Adrenal gland (tissue), 12 donors: Measurements from ENCODE around the gene ABCF2. TPM values are rescaled to one million over a fixed set of nuclear protein-coding genes. Genes with fewer than 3 reads are reported as not detected.

Source experiments
- DNase-seq, 7 donors: peaks; one replicate each; pipeline ENCODE4 v3.0.0-alpha.2; 2019 to 2020
- H3K27ac ChIP-seq, 5 donors: fragments of 200-600 bp; sonication (generic) in 4 of 5; 1 replicate in 3 of 5; 2 replicates in 2 of 5; pipeline versions ENCODE4 v1.5.1 to v1.8.0; 2016 to 2020; ENCODE audit warnings: mild to moderate bottlenecking in 1 of 5
- H3K27me3 ChIP-seq: fragments of 200-600 bp; 2 replicates; pipeline ENCODE4 v1.8.0; 2021
- H3K36me3 ChIP-seq, 2 donors: fragments of 200-600 bp; replicated peaks in 1 of 2; 1 replicate in 1 of 2; 2 replicates in 1 of 2; pipeline versions ENCODE4 v1.5.1 to v1.8.0; 2018 to 2022
- H3K4me1 ChIP-seq, 2 donors: fragments of 200-600 bp; replicated peaks in 1 of 2; 1 replicate in 1 of 2; 2 replicates in 1 of 2; pipeline versions ENCODE4 v1.5.1 to v1.8.0; 2018 to 2021
- H3K4me3 ChIP-seq, 4 donors: fragments of 200-600 bp; sonication (generic) in 3 of 4; one replicate each; pipeline ENCODE4 v1.5.1; 2016 to 2018
- H3K9me3 ChIP-seq, 3 donors: fragments of 200-600 bp; sonication (generic) in 1 of 3; replicated peaks in 1 of 3; 1 replicate in 2 of 3; 2 replicates in 1 of 3; pipeline versions ENCODE4 v1.5.1 to v1.8.0; 2016 to 2021
- CTCF ChIP-seq, 6 experiments: fragments of 450-650 bp in 4 of 6; fragments of 200-600 bp in 2 of 6; sonication (generic) in 1 of 6; IDR thresholded peaks; 1 replicate in 5 of 6; 2 replicates in 1 of 6; pipeline versions ENCODE4 v1.5.1 to v1.8.0; 2016 to 2021; ENCODE audit warnings: antibody characterized with exemption in 6 of 6, mild to moderate bottlenecking in 2 of 6, moderate library complexity in 1 of 6
- POLR2A ChIP-seq, 2 donors: fragments of 450-650 bp; IDR thresholded peaks; one replicate each; pipeline ENCODE4 v1.6.1; 2017; ENCODE audit warnings: antibody characterized with exemption in 2 of 2, mild to moderate bottlenecking in 2 of 2, moderate library complexity in 1 of 2
- WGBS, 4 donors: extraction: QIAGEN DNeasy Blood & Tissue Kit in 2 of 4; methylation state at CpG; one replicate each; pipeline versions ENCODE4 v1.1.5 to v1.1.7; 2013 to 2017; 5-methylcytosine and 5-hydroxymethylcytosine counted together
- intact Hi-C, 2 donors: fragments of 100-400 bp; cut with DNase I; formaldehyde crosslinking; loops; one replicate each; pipeline versions ENCODE4 v1.14.1 to v1.15.0; 2022 to 2023
- polyA plus RNA-seq, 3 donors: library from polyadenylated mRNA; stranded (reverse); fragments of 200-250 nt in 2 of 3; fragments of 350-450 nt in 1 of 3; fragmentation: Illumina TruSeq in 1 of 3; extraction: RNeasy Lipid Tissue Mini Kit (QIAGEN cat#74804) in 1 of 3; gene quantifications; one replicate each; pipeline ENCODE4 v1.2.3, GENCODE V29; 2013 to 2014
- total RNA-seq, 9 donors: library from RNA; depleted of rRNA in 4 of 9; stranded (reverse); fragments of >200 nt in 4 of 9; fragments of 120-200 nt in 1 of 9; fragmentation: NEBNext Ultra II Directional in 1 of 9; extraction: Animal tissue kit (Norgen Biotek cat#: 25700) in 1 of 9; gene quantifications; one replicate each; pipeline versions ENCODE4 v1.1.0 to v1.2.4, GENCODE V29; 2013 to 2023
- donor health status: healthy with polysubstance abuse.
- donor health status: Bipolar disorder and iron deficiency.
- donor health status: DM: yes; HTN: yes; CAD: no.
- donor health status: DM: no; HTN: no; CAD: no.
- donor health status: DM: no; HTN: no; CAD: no.
- donor health status: DM: yes; HTN: yes; CAD: no.

ABCF2 gene
- total and polyA plus RNA-seq, 12 donors, result 15.6 to 110 (median 29.3) TPM

DNA sequence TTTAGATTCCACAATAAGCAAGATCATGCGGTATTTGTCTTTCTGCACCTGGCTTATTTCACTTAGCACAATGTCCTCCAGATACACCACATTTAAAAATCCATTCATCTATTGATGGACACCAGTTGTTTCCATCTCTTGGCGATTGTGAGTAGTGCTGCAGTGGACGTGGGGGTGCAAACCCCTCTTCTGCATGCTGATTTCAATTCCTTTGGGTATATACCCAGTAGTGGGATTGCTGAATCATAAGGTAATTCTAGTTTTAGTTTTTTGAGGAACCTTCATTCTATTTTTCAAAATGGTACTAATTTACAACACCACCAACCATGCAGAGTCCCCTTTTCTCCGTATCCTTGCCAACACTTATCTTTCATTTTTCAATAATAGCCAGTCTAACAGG lies 38.0 kb downstream of the ABCF2 start:
- Histone ChIP-seq H3K4me1 (no peaks in the 10 kb centered on the region), H3K36me3 (no peaks in the 10 kb centered on the region), H3K27me3 (no peaks in the 10 kb centered on the region), H3K27ac (no peak overlapping the region), H3K9me3 (no peaks in the 10 kb centered on the region), H3K4me3 (no peak overlapping the region)
- WGBS, 4 donors, result 76 to 79% (median 77%) methylated on average over 4 of the region's 4 CpGs
- DNase-seq, result no peak
- intact Hi-C loops, result no loop called here
- TF ChIP-seq POLR2A (IDR thresholded peaks at IDR 0.05) (no peak), CTCF (IDR thresholded peaks at IDR 0.05) (no peak)

- no peak overlapping the region for H3K27ac ChIP-seq
- no peaks in the 10 kb centered on the region for H3K4me1 ChIP-seq
- H3K27me3 ChIP-seq, result no peaks in the 10 kb centered on the region
- intact Hi-C loops, result no loop called here
- WGBS, 4 donors, result 47 to 61% (median 57%) methylated on average over 4 to 5 of the region's 5 CpGs
- H3K9me3 ChIP-seq, result no peaks in the 10 kb centered on the region
- no peak overlapping the region for H3K4me3 ChIP-seq
- no peaks in the 10 kb centered on the region for H3K36me3 ChIP-seq
- DNase-seq, result no peak
- TF ChIP-seq CTCF (IDR thresholded peaks at IDR 0.05), result no peak
- TF ChIP-seq POLR2A (IDR thresholded peaks at IDR 0.05), result no peak
Measured at GRCh38 chr7:151188252-151188542, 38.8 kb downstream of the ABCF2 start.

DNA sequence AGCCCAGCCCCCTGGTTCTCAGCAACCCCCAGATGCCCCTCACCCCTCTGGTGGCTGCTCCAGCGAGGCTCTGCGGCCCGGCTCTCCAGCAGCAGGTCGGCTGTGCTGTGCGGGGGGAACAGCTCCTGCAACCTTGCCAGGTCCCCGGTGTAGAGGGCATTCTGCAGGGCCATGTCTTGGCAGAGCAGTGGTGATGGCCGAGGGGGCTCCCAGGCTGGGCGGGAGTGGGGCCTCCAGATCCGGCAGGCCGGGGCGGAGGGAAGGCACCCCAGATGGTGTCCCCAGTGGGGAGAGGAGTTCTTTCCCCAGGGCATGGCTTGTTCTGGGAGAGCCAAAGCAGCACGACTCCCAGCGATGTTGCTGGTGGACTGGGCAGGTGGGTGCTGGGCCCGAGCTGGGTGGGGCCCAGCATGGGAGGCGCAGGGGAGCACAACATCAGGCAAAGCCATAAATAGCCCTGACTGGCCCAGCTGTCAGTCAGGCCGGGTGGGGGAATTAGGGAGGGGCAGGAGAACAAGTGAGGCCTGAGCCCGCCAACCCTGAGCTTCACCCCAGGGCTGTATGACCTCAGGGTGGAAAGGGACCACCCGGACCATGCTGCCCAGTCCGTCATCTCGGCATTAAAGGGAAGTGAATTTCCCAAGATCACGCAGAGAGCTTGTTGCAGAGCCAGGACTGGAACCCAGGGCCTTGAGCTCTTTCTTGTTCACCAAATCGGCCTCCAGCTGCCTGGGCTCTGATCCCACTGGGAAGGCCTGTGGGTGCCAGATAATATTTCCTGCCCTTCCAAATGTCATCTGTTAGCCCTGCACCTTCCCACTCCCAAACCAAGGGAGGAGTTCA lies 39.4 kb downstream of the ABCF2 start:
- Histone ChIP-seq H3K36me3 (no peaks in the 10 kb centered on the region), H3K9me3 (no peaks in the 10 kb centered on the region), H3K27ac (no peak overlapping the region), H3K27me3 (no peaks in the 10 kb centered on the region), H3K4me3 (no peak overlapping the region), H3K4me1 (no peaks in the 10 kb centered on the region)
- intact Hi-C loops, result no loop called here
- DNase-seq, result no peak
- TF ChIP-seq CTCF (IDR thresholded peaks at IDR 0.05), result no peak
- TF ChIP-seq POLR2A (IDR thresholded peaks at IDR 0.05), result no peak
- 79 to 89% (median 82%) methylated on average over 5 to 22 of the region's 22 CpGs for WGBS, 4 donors

DNA sequence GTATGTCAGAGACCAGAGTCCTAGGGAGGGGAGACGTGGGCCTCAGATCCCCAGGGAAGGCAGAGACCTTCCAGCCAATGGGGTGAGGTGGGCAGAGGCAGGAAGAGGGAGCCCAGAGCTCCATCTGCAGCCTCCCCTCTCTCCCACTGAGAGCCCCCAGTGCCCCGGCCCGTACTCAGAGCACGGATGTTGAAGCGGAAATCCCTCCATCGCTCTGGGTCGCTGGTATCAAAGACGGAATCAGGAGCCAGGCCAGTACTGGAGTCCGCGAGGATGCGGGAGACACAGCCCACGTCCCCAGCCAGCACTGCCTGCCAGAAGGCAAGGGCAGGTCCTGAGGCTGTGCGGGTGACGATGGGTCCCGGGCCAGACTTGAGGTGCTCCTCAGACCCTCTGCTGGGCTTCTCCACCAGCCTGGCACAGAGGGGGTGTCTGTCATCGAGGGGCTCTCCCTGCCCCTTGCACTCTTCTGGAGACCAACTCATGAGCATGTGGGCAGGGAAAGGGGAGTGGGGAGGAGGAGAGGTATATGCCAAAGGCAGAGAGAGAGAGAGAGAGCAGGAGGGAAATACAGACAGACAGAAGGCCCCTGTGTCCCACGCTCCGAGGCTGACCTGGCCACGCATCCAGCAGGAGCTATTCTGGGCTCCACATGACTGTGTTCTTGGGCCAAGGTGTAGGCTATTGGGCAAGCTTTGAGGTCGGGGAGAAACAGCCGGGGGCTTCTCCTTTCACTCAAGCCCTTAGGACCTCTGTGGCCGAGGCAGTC lies 40.2 kb downstream of the ABCF2 start, which contains the start of gene ASB10:
Gene ASB10 (minus strand): TSS at position 611 of the 769 bp plus-strand sequence. CDS start 120 bp downstream, at position 491.
- H3K9me3 ChIP-seq, result no peaks in the 10 kb centered on the region
- TF ChIP-seq POLR2A (IDR thresholded peaks at IDR 0.05), result no peak
- TF ChIP-seq CTCF (IDR thresholded peaks at IDR 0.05), result no peak
- H3K27me3 ChIP-seq, result no peaks in the 10 kb centered on the region
- no peaks in the 10 kb centered on the region for H3K36me3 ChIP-seq
- H3K27ac ChIP-seq, result no peak within 1 kb of the TSS
- H3K4me1 ChIP-seq, result no peaks in the 10 kb centered on the region
- 74 to 80% (median 76%) methylated on average over 18 to 22 of the region's 22 CpGs for WGBS, 4 donors
- DNase-seq, result no peak
- intact Hi-C loops, result no loop called here
- H3K4me3 ChIP-seq, result no peak within 1 kb of the TSS
